Gastrocnemius medialis (tissue), 4 donors: Measurements from ENCODE around the gene GAD2.

Experiments
- CTCF ChIP-seq, 5 experiments: fragments of 450-650 bp in 3 of 5; fragments of 200-600 bp in 2 of 5; sonication (generic) in 2 of 5; IDR thresholded peaks in 4 of 5; conservative IDR thresholded peaks in 1 of 5; 1 replicate in 4 of 5; 2 replicates in 1 of 5; pipeline ENCODE4 v1.5.1; 2016 to 2019; ENCODE audit warnings: antibody characterized with exemption in 5 of 5, mild to moderate bottlenecking in 3 of 5, moderate library complexity in 3 of 5
- POLR2A ChIP-seq, 2 donors: fragments of 450-650 bp; IDR thresholded peaks; one replicate each; pipeline ENCODE4 v1.6.1; 2017; ENCODE audit warnings: antibody characterized with exemption in 2 of 2, mild to moderate bottlenecking in 2 of 2, moderate library complexity in 2 of 2

- no peak for TF ChIP-seq CTCF (IDR thresholded peaks at IDR 0.05 in 4 of 5, conservative IDR thresholded peaks at IDR 0.05 in 1 of 5)
- no peak for TF ChIP-seq POLR2A (IDR thresholded peaks at IDR 0.05)
These were observed 11.2 kb downstream of the GAD2 start for GRCh38 chr10:26227786-26228185.
